ENCODE measurements around the gene LIMS1. TPM values are rescaled to one million over a fixed set of nuclear protein-coding genes. Genes with fewer than 3 reads are reported as not detected.
"Not testable (repeated sequence)": the region's sequence is repeated elsewhere in the genome, so short reads cannot be mapped to it uniquely, and the experiment has no call there.

The LIMS1 gene
- polyA plus RNA-seq, 4 donors, result 44.6 to 54.2 (median 50.0) TPM

- no peak for DNase-seq (ENCODE audit: low read depth in 4 of 4, low spot score in 2 of 4)
Measured at GRCh38 chr2:108629417-108629816, 95.1 kb downstream of the LIMS1 start.

- no peak for DNase-seq (ENCODE audit: low read depth in 4 of 4, low spot score in 2 of 4)
Measured at GRCh38 chr2:108630567-108631405, 96.5 kb downstream of the LIMS1 start.

GRCh38 chr2:108632332-108633160 is 98.3 kb downstream of the LIMS1 start:
- DNase-seq (ENCODE audit: low read depth in 4 of 4, low spot score in 2 of 4), result no peak

DNA sequence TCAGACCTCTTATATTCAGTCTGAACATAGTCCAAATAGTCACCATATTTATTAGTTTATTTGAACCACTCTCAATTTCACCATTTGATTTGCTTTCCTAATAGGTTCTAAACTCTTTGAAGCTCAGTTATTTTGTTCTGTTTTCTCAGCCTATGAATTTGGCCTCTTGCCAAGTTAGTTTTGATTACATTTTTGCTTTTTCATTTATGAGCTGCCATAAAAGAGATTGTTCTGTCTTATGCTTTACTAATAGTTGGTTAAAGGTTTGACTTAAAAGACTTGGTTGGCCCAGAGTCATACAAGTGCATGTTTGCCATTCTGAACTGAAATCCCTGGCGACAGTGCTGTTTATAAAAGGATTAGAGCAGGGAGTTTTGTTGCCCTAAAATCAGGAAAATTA is 99.1 kb downstream of the LIMS1 start:
- DNase-seq (ENCODE audit: low read depth in 4 of 4, low spot score in 2 of 4), result no peak

DNA sequence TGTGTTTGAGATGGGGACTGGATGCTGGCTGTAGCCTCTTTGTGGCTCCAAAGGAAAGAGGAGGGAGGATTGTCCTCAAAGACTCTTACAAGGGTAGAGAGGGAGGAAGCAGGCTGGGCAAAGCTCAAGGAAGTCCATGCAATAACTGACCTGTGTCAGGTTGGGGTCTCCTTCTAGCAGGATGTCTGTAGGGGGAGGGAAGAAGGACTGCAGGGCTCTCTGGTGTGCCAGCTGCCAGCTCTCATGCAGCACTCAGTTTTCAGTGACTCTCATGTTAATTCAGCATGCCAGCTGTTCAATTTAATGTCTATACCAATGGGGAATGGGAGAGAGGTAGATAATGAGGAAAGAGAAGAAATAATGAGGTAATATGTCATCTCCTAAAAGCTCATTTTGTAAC is 99.7 kb downstream of the LIMS1 start:
- no peak for DNase-seq (ENCODE audit: low read depth in 4 of 4, low spot score in 2 of 4)

DNA sequence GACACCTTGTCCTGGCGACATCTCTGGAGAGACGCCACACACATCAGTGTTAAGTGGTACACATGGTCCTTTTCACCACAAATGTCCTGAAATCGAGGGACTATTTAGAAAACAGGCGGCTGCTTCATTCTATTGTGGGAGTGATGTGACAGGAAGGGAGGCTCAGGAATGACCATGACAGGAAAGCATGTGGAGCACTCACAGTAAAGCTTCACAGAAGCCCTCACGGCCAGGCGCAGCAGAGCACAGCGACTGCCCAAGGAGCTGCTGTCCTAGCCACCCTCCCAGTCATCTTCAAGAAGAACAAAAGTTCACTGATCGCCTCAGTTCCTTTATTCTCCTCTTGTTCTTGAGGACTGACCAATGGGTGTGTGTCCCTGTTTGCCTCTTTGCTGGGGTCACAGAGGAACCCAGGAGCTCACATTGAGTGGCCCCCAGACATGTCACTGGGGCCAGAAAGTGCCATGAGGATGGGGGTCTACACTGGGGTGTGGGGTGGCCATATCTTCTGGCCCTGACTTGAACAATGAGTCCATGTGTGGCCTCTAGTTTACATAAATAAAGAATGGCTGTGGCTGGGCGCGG is 100.4 kb downstream of the LIMS1 start:
- no peak for DNase-seq (ENCODE audit: low read depth in 4 of 4, low spot score in 2 of 4)

- DNase-seq (ENCODE audit: low read depth in 4 of 4, low spot score in 2 of 4), result no peak
Measured at GRCh38 chr2:108635630-108636354, 101.5 kb downstream of the LIMS1 start.

- DNase-seq (ENCODE audit: low read depth in 4 of 4, low spot score in 2 of 4), result no peak
Measured at GRCh38 chr2:108637304-108637669, 103.0 kb downstream of the LIMS1 start.

GRCh38 chr2:108640731-108641130 is 106.5 kb downstream of the LIMS1 start:
- no peak for DNase-seq (ENCODE audit: low read depth in 4 of 4, low spot score in 2 of 4)

- DNase-seq (ENCODE audit: low read depth in 4 of 4, low spot score in 2 of 4), result no peak
Measured at GRCh38 chr2:108641756-108642155, 107.5 kb downstream of the LIMS1 start.

- DNase-seq (ENCODE audit: low read depth in 4 of 4, low spot score in 2 of 4), result no peak
Measured at GRCh38 chr2:108643261-108643849, 109.1 kb downstream of the LIMS1 start.

DNA sequence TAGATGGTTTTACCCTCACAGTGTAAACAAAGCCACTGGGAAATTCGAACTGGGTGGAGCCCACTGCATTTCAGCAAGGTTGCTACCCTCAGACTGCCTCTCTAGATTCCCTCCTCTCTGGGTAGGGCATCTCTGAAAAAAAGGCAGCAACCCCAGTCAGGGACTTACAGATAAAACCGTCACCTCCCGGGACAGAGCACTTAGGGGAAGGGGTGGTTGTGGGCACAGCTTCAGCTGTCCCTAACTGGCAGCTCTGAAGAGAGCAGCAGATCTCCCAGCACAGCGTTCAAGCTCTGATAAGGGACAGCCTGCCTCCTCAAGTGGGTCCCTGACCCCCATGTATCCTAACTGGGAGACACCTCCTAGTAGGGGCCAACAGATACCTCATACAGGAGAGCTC is 109.6 kb downstream of the LIMS1 start:
- DNase-seq (ENCODE audit: low read depth in 4 of 4, low spot score in 2 of 4), result not testable (repeated sequence)

DNA sequence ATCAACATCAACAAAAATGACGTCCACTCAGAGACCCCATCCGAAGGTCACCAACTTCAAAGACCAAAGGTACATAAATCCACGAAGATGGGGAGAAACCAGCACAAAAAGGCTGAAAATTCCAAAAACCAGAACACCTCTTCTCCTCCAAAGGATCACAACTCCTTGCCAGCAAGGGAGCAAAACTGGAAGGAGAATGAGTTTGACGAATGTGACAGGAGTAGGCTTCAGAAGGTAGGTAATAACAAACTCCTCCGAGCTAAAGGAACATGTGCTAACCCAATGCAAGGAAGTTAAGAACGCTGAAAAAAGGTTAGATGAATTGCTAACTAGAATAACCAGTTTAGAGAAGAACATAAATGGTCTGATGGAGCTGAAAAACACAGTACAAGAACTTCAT is 110.2 kb downstream of the LIMS1 start:
- DNase-seq (ENCODE audit: low read depth in 4 of 4, low spot score in 2 of 4), result not testable (repeated sequence)

DNA sequence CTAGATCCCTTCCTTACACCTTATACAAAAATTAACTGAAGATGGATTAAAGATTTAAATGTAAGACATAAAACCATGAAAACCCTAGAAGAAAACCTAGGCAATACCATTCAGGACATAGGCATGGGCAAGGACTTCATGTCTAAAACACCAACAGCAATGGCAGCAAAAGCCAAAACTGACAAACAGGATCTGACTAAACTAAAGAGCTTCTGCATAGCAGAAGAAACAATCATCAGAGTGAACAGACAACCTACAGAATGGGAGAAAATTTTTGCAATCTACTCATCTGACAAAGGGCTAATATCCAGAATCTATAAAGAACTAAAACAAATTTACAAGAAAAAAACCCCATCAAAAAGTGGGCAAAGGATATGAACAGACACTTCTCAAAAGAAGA is 114.5 kb downstream of the LIMS1 start:
- not testable (repeated sequence) for DNase-seq (ENCODE audit: low read depth in 4 of 4, low spot score in 2 of 4)

DNA sequence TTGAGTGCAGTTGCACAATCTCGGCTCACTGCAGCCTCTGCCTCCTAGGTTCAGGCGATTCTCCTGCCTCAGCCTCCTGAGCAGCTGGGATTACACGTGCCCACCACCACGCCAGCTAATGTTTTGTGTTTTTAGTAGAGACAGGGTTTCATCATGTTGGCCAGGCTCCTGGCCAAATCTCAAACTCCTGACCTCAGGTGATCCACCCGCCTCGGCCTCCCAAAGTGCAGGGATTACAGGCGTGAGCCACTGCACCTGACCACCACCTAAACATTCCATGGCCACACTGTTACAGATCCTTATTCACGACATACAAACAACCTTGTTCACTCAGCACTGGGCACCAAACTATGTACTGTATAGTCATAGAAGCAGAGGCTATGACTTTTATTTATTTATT is 116.2 kb downstream of the LIMS1 start:
- not testable (repeated sequence) for DNase-seq (ENCODE audit: low read depth in 4 of 4, low spot score in 2 of 4)

DNA sequence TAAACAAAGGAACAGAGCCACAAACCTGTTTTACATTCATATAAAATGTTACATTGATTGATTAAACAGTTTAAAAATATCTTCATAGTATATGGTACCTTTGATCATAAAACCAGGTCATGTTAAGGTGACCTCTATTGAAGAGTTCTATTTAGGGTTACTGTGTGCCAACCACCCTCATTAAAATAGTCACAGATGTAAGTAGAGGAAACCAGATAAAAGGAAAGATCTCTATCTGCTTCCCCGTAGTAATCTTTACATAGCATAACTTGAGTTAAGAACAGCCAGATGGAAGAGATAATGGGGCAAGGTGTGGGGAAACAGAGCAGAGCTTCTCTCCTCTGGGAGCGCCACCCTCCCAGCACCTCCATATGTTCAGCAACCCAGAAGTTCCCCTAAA is 117.2 kb downstream of the LIMS1 start:
- DNase-seq (ENCODE audit: low read depth in 4 of 4, low spot score in 2 of 4), result not testable (repeated sequence)

- DNase-seq (ENCODE audit: low read depth in 4 of 4, low spot score in 2 of 4), result not testable (repeated sequence)
Measured at GRCh38 chr2:108652187-108652931, 118.1 kb downstream of the LIMS1 start.

DNA sequence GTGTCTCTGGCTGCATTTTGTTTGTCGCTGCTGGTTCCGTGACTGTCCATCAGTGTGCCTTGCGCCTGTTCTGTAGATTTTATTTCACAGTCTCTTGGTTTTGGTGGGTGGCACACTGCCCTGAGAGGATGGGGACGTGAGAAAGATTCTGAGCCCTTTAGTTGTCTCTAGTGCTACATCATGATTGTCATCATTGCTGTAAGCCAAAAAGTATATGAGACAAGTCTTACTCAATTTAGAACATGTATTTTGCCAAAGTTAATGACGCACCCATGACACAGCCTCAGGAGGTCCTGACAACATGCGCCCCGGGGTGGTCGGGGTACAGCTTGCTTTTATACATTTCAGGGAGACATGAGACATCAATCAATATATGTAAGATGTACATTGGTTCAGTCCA is 119.2 kb downstream of the LIMS1 start:
- DNase-seq (ENCODE audit: low read depth in 4 of 4, low spot score in 2 of 4), result not testable (repeated sequence)

- not testable (repeated sequence) for DNase-seq (ENCODE audit: low read depth in 4 of 4, low spot score in 2 of 4)
Measured at GRCh38 chr2:108653849-108654248, 119.6 kb downstream of the LIMS1 start.

Measured in left renal cortex interstitium (tissue), 4 donors.